GM12878 (cell line): Measurements from ENCODE around the gene COQ8B. TPM values are rescaled to one million over a fixed set of nuclear protein-coding genes. Genes with fewer than 3 reads are reported as not detected.

ENCODE experiments used
- ATAC-seq: fragments of 200-7000 bp; cut with Tn5 transposase; 3 replicates; pipeline ENCODE4 v1.9.1; 2020; ENCODE audit warnings: mild to moderate bottlenecking, moderate library complexity
- BruUV-seq: library from RNA; stranded (reverse); fragments of 400-500 nt; replicated peaks from 2 replicates; lab custom pipeline; 2021; lab: Mats Ljungman, UMichigan
- CTCF ChIA-PET: fragments of 300-600 bp; sonication (Branson Sonifier 250); formaldehyde crosslinking; extraction: SDS; loops from one replicate; lab custom pipeline; 2021; ENCODE audit warnings: inconsistent platforms; lab: Yijun Ruan, JAX
- POLR2A ChIA-PET: fragments of 350-600 bp; formaldehyde crosslinking; extraction: SDS; loops from one replicate; lab custom pipeline; 2021; ENCODE audit warnings: inconsistent platforms; lab: Charles Lee
- RAD21 ChIA-PET: fragments of 300-600 bp; sonication (Branson Sonifier 250); formaldehyde crosslinking; loops from one replicate; lab custom pipeline; 2023; ENCODE audit warnings: antibody characterized with exemption; ENCODE audit not compliant: unreplicated experiment; lab: Charles Lee
- SMC1A ChIA-PET: fragments of 300-600 bp; sonication (Branson Sonifier 250); formaldehyde crosslinking; loops from one replicate; lab custom pipeline; 2023; ENCODE audit not compliant: unreplicated experiment, uncharacterized antibody; lab: Charles Lee
- DNase-seq: peaks from one replicate; pipeline ENCODE4 v3.0.0-alpha.2; 2011; ENCODE audit warnings: low read depth, low spot score
- FAIRE-seq: peaks from 3 replicates; lab custom pipeline; 2011; peaks lifted over from hg19 to GRCh38; lab: Jason Lieb, UNC
- H2AFZ ChIP-seq: 2 replicates; pipeline ENCODE4 v1.6.0; 2011; ENCODE audit warnings: low read depth, low read length, control low read depth; ENCODE audit not compliant: control insufficient read depth
- H3K27ac ChIP-seq: 2 replicates; pipeline ENCODE4 v1.5.1; 2011; ENCODE audit warnings: control low read depth; ENCODE audit not compliant: control insufficient read depth, insufficient read depth
- H3K27me3 ChIP-seq, 2 experiments: replicated peaks in 1 of 2; 2 replicates each; pipeline versions ENCODE4 v1.6.0 to v1.6.1; 2011; ENCODE audit warnings: low read length in 1 of 2; ENCODE audit not compliant: control insufficient read depth in 2 of 2, insufficient read depth in 2 of 2
- H3K36me3 ChIP-seq, 2 experiments: 2 replicates each; pipeline ENCODE4 v1.5.1; 2011; ENCODE audit warnings: low read length in 1 of 2; ENCODE audit not compliant: control insufficient read depth in 2 of 2, insufficient read depth in 2 of 2
- H3K4me1 ChIP-seq: 2 replicates; pipeline ENCODE4 v1.6.1; 2011; ENCODE audit warnings: mild to moderate bottlenecking, low read length, moderate library complexity, mixed read lengths; ENCODE audit not compliant: control insufficient read depth, insufficient read depth
- H3K4me2 ChIP-seq: 2 replicates; pipeline ENCODE4 v1.6.0; 2011; ENCODE audit warnings: control low read depth; ENCODE audit not compliant: control insufficient read depth, insufficient read depth
- H3K4me3 ChIP-seq: fragments of 200-600 bp; sonication (generic); 2 replicates; pipeline ENCODE4 v1.5.1; 2016
- H3K79me2 ChIP-seq: 2 replicates; pipeline ENCODE4 v1.6.0; 2011; ENCODE audit warnings: low read length; ENCODE audit not compliant: control insufficient read depth, insufficient read depth
- H3K9ac ChIP-seq: 2 replicates; pipeline ENCODE4 v1.8.0; 2011; ENCODE audit warnings: low read length, control low read depth, mixed read lengths; ENCODE audit not compliant: control insufficient read depth, insufficient read depth
- H3K9me3 ChIP-seq: replicated peaks from 3 replicates; pipeline ENCODE4 v1.5.1; 2011; ENCODE audit warnings: mild to moderate bottlenecking, low read length; ENCODE audit not compliant: control insufficient read depth, insufficient read depth
- H4K20me1 ChIP-seq: 2 replicates; pipeline ENCODE4 v1.6.0; 2011; ENCODE audit not compliant: control insufficient read depth, insufficient read depth
- CBX3 ChIP-seq: fragments of 200-600 bp; sonication (generic); IDR thresholded peaks from 2 replicates; pipeline ENCODE4 v1.6.1; 2016; ENCODE audit warnings: low read depth, borderline replicate concordance
- EGR1 ChIP-seq, 2 experiments: IDR thresholded peaks; 1 replicate in 1 of 2; 2 replicates in 1 of 2; pipeline ENCODE4 v1.6.1; 2011 to 2012; ENCODE audit warnings: low read depth in 2 of 2, low read length in 2 of 2, borderline replicate concordance in 1 of 2, mild to moderate bottlenecking in 1 of 2, moderate library complexity in 1 of 2
- KDM1A ChIP-seq: fragments of 200-600 bp; sonication (generic); IDR thresholded peaks from 2 replicates; pipeline ENCODE4 v1.6.1; 2016; ENCODE audit warnings: borderline replicate concordance
- SP1 ChIP-seq: IDR thresholded peaks from one replicate; pipeline ENCODE4 v1.6.1; 2011; ENCODE audit warnings: low read depth, low read length
- SREBF1 ChIP-seq: IDR thresholded peaks from 2 replicates; pipeline ENCODE4 v1.6.1; 2012; ENCODE audit warnings: mild to moderate bottlenecking, low read length
- SRF ChIP-seq, 2 experiments: IDR thresholded peaks; 2 replicates each; pipeline ENCODE4 v1.6.1; 2011; ENCODE audit warnings: low read depth in 2 of 2, low read length in 2 of 2, mild to moderate bottlenecking in 1 of 2, moderate library complexity in 1 of 2
- SUPT20H ChIP-seq: IDR thresholded peaks from 2 replicates; pipeline ENCODE4 v1.6.1; 2011; ENCODE audit warnings: low read depth, mild to moderate bottlenecking, low read length, moderate library complexity, borderline replicate concordance; ENCODE audit not compliant: control insufficient read depth
- TCF7 ChIP-seq: IDR thresholded peaks from 2 replicates; pipeline ENCODE4 v1.6.1; 2014; ENCODE audit warnings: antibody characterized with exemption, borderline replicate concordance
- WRNIP1 ChIP-seq: IDR thresholded peaks from 2 replicates; pipeline ENCODE4 v1.6.1; 2011; ENCODE audit warnings: low read depth, low read length, improper control_type of control experiment, borderline replicate concordance
- ZNF217 ChIP-seq: fragments of 450-650 bp; IDR thresholded peaks from 2 replicates; pipeline ENCODE4 v1.6.1; 2017; ENCODE audit warnings: antibody characterized with exemption, mild to moderate bottlenecking
- ZNF274 ChIP-seq: IDR thresholded peaks from one replicate; pipeline ENCODE4 v1.8.0; 2011; ENCODE audit not compliant: insufficient read length, insufficient read depth
- WGBS: methylation state at CpG from one replicate; pipeline ENCODE4 v1.1.6; 2016; ENCODE audit warnings: low lambda C conversion rate; ENCODE audit not compliant: insufficient replicate concordance, insufficient coverage; ENCODE audit errors: missing lambda C conversion rate; 5-methylcytosine and 5-hydroxymethylcytosine counted together
- in situ Hi-C: fragments of 300-500 bp; cut with MboI; formaldehyde crosslinking; loops from 9 replicates; pipeline ENCODE4 v1.14.3; 2018; ENCODE audit warnings: mixed read lengths
- intact Hi-C: fragments of 100-400 bp; cut with micrococcal nuclease; formaldehyde crosslinking; loops from one replicate; pipeline ENCODE4 v1.14.2; 2022; ENCODE audit not compliant: unreplicated experiment
- polyA plus RNA-seq, 11 experiments: library from polyadenylated mRNA; depleted of rRNA in 4 of 11; unstranded in 6 of 11; stranded (reverse) in 5 of 11; fragments of >200 nt; fragmentation: Nextera tagmentation in 4 of 11; fragmentation: Illumina TruSeq in 1 of 11; extraction: Ambion mirVana in 4 of 11; extraction: Trizol in 1 of 11; gene quantifications; 1 replicate in 1 of 11; 2 replicates in 10 of 11; pipeline versions ENCODE4 v1.2.1 to v1.2.3, GENCODE V29; 2011 to 2016; ENCODE audit warnings: inconsistent platforms in 2 of 11, missing spikeins in 2 of 11, low read depth in 1 of 11
- total RNA-seq, 4 experiments: library from RNA; depleted of rRNA in 3 of 4; stranded (reverse); fragments of >200 nt in 3 of 4; fragmentation: Illumina TruSeq in 1 of 4; extraction: Trizol in 1 of 4; gene quantifications; 2 replicates each; pipeline versions ENCODE4 v1.2.1 to v1.2.3, GENCODE V29; 2013 to 2021
- TF ChIP-seq, protein P1 (sequence below): fragments of 450-650 bp; IDR thresholded peaks from 2 replicates; pipeline ENCODE4 v1.6.1; 2016; ENCODE audit warnings: mild to moderate bottlenecking, moderate library complexity, borderline replicate concordance
- TF ChIP-seq, protein P2 (sequence below): IDR thresholded peaks from 2 replicates; pipeline ENCODE4 v1.6.1; 2012; ENCODE audit warnings: low read depth, low read length, improper control_type of control experiment
- TF ChIP-seq, protein P3 (sequence below): IDR thresholded peaks from 2 replicates; pipeline ENCODE4 v1.6.1; 2011; ENCODE audit warnings: mild to moderate bottlenecking, low read depth, low read length, moderate library complexity; ENCODE audit not compliant: insufficient replicate concordance
- TF ChIP-seq, protein P4 (sequence below): fragments of 450-650 bp; IDR thresholded peaks from 2 replicates; pipeline ENCODE4 v1.6.1; 2014; ENCODE audit warnings: mild to moderate bottlenecking

Gene COQ8B
- total and polyA plus RNA-seq, 10 of the 15 experiments (the other 5 are each of a cell fraction or from before 2014, with no cell fraction given): 0.39 to 37.1 (median 16.8) TPM

DNA sequence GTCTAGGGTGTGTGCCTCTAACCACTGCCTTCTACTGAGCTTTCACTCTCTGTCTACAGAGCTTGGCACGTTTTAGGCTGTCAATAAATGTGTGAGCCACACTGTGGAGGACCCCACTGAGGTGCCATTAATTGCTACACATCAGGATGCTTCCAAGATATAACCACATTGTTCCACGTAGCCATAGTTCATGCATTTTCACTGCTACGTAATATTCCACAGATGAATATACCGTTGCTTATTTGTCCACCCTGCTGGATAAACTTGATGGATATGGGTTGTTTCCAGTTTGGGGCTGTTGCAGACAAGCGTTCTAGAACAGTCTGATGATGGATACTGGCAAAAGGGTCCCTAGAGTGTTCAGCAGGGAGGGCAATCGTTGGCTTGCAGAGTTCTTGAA lies 14.9 kb downstream of the COQ8B start (continued):
- TF ChIP-seq TCF7: no peak
- no peak for TF ChIP-seq SUPT20H
- TF ChIP-seq, protein P1, sequence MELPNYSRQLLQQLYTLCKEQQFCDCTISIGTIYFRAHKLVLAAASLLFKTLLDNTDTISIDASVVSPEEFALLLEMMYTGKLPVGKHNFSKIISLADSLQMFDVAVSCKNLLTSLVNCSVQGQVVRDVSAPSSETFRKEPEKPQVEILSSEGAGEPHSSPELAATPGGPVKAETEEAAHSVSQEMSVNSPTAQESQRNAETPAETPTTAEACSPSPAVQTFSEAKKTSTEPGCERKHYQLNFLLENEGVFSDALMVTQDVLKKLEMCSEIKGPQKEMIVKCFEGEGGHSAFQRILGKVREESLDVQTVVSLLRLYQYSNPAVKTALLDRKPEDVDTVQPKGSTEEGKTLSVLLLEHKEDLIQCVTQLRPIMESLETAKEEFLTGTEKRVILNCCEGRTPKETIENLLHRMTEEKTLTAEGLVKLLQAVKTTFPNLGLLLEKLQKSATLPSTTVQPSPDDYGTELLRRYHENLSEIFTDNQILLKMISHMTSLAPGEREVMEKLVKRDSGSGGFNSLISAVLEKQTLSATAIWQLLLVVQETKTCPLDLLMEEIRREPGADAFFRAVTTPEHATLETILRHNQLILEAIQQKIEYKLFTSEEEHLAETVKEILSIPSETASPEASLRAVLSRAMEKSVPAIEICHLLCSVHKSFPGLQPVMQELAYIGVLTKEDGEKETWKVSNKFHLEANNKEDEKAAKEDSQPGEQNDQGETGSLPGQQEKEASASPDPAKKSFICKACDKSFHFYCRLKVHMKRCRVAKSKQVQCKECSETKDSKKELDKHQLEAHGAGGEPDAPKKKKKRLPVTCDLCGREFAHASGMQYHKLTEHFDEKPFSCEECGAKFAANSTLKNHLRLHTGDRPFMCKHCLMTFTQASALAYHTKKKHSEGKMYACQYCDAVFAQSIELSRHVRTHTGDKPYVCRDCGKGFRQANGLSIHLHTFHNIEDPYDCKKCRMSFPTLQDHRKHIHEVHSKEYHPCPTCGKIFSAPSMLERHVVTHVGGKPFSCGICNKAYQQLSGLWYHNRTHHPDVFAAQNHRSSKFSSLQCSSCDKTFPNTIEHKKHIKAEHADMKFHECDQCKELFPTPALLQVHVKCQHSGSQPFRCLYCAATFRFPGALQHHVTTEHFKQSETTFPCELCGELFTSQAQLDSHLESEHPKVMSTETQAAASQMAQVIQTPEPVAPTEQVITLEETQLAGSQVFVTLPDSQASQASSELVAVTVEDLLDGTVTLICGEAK: no peak

DNA sequence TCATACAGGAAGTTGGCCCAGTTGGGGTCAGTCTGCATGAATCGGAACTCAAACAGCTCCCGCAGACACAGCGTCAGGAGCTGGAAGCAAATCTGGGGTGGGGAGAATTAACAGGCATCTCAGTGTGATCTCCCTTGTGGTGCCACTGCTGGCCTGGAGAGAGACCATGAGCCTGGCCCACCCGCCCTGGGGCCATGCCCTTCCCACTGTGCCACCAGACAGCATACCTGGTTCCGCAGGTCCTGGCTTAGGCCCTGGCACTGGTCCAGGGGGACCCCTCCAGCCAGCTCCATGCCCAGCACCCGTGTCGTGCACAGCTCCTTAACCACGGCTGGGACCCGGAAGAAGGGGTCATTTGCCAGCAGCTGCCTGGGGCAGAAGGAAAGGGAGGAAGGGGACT lies 16.6 kb downstream of the COQ8B start:
- ChIA-PET RAD21 (interaction anchor here (0.8 to 1.1 kb wide), 2 partner anchors 35 to 120 kb away, joined by 3 read pairs; no protein-coding TSS in a partner anchor), POLR2A (no interaction called here), CTCF (interaction anchor here (0.8 to 1.0 kb wide), 2 partner anchors 119 to 120 kb away, joined by 3 read pairs; no protein-coding TSS in a partner anchor), SMC1A (interaction anchor here (1.4 kb wide), 1 partner anchor 37 kb away, joined by 3 read pairs; no protein-coding TSS in a partner anchor)
- FAIRE-seq (no peak), ATAC-seq (no peak), DNase-seq (no peak)
- no peak overlapping the region for H2AFZ ChIP-seq
- peaks cover 3 to 5% of the 10 kb centered on the region in 2 experiments for H3K36me3 ChIP-seq
- no peaks in the 10 kb centered on the region for H4K20me1 ChIP-seq
- 94% methylated on average over 9 of the region's 9 CpGs for WGBS
- no peaks in the 10 kb centered on the region for H3K9me3 ChIP-seq
- no peak overlapping the region for H3K27ac ChIP-seq
- H3K4me3 ChIP-seq: no peak overlapping the region
- H3K79me2 ChIP-seq: no peaks in the 10 kb centered on the region
- in situ Hi-C loops (no loop called here), intact Hi-C loops (no loop called here)
- TF ChIP-seq, protein P2, sequence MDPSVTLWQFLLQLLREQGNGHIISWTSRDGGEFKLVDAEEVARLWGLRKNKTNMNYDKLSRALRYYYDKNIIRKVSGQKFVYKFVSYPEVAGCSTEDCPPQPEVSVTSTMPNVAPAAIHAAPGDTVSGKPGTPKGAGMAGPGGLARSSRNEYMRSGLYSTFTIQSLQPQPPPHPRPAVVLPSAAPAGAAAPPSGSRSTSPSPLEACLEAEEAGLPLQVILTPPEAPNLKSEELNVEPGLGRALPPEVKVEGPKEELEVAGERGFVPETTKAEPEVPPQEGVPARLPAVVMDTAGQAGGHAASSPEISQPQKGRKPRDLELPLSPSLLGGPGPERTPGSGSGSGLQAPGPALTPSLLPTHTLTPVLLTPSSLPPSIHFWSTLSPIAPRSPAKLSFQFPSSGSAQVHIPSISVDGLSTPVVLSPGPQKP: no peak
- TF ChIP-seq KDM1A: no peak
- TF ChIP-seq SP1: no peak
- TF ChIP-seq, protein P3, sequence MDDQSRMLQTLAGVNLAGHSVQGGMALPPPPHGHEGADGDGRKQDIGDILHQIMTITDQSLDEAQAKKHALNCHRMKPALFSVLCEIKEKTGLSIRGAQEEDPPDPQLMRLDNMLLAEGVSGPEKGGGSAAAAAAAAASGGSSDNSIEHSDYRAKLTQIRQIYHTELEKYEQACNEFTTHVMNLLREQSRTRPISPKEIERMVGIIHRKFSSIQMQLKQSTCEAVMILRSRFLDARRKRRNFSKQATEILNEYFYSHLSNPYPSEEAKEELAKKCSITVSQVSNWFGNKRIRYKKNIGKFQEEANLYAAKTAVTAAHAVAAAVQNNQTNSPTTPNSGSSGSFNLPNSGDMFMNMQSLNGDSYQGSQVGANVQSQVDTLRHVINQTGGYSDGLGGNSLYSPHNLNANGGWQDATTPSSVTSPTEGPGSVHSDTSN: no peak
- no peak for TF ChIP-seq ZNF274
- no peak for TF ChIP-seq SRF (IDR thresholded peaks at IDR 0.05; ENCODE audit: low read depth in 2 of 2, low read length in 2 of 2)
- TF ChIP-seq CBX3: no peak
- no peak for TF ChIP-seq EGR1 (IDR thresholded peaks at IDR 0.05; ENCODE audit: borderline replicate concordance in 1 of 2, low read depth in 2 of 2, low read length in 2 of 2)
- no peak for TF ChIP-seq WRNIP1
- TF ChIP-seq, protein P4, sequence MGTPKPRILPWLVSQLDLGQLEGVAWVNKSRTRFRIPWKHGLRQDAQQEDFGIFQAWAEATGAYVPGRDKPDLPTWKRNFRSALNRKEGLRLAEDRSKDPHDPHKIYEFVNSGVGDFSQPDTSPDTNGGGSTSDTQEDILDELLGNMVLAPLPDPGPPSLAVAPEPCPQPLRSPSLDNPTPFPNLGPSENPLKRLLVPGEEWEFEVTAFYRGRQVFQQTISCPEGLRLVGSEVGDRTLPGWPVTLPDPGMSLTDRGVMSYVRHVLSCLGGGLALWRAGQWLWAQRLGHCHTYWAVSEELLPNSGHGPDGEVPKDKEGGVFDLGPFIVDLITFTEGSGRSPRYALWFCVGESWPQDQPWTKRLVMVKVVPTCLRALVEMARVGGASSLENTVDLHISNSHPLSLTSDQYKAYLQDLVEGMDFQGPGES: no peak
- no peak for TF ChIP-seq ZNF217
- no peak for TF ChIP-seq SREBF1
- H3K4me1 ChIP-seq: no peaks in the 10 kb centered on the region
- H3K9ac ChIP-seq: no peak overlapping the region
- BruUV-seq: no TSS peak
- H3K4me2 ChIP-seq: no peak overlapping the region
- H3K27me3 ChIP-seq: no peaks in the 10 kb centered on the region
